K562 (cell line): ENCODE results near the gene CD248. TPM values are rescaled to one million over a fixed set of nuclear protein-coding genes. Genes with fewer than 3 reads are reported as not detected.

Source experiments
- ATAC-seq: fragments of 200-7000 bp; cut with Tn5 transposase; 3 replicates; pipeline ENCODE4 v1.9.1; 2020; ENCODE audit warnings: moderate library complexity
- BruUV-seq: library from RNA; stranded (reverse); fragments of 400-500 nt; replicated peaks from 2 replicates; lab custom pipeline; 2021; lab: Mats Ljungman, UMichigan
- CTCF ChIA-PET: fragments of 300-600 bp; formaldehyde crosslinking; extraction: SDS; loops from one replicate; lab custom pipeline; 2021; ENCODE audit warnings: low intra/inter-chr PET ratio; lab: Yijun Ruan, JAX
- POLR2A ChIA-PET: fragments of 300-600, 350-650 bp; sonication (Branson Sonifier 250); formaldehyde crosslinking; extraction: SDS; loops from one replicate; lab custom pipeline; 2021; ENCODE audit warnings: antibody characterized with exemption, inconsistent platforms; lab: Yijun Ruan, JAX
- DNase-seq, 4 experiments: peaks; one replicate each; pipeline versions ENCODE4 v3.0.0 to v3.0.0-alpha.2; 2011 to 2018; ENCODE audit warnings: low spot score in 3 of 4, mixed read lengths in 3 of 4; ENCODE audit errors: extremely low read depth in 1 of 4
- FAIRE-seq: peaks from 2 replicates; lab custom pipeline; 2011; peaks lifted over from hg19 to GRCh38; lab: Jason Lieb, UNC
- H2AFZ ChIP-seq: 2 replicates; pipeline ENCODE4 v1.6.0; 2011; ENCODE audit warnings: low read depth, low read length, control low read depth, inconsistent platforms
- H3K27ac ChIP-seq: fragments of 200-600 bp; 3 replicates; pipeline ENCODE4 v1.8.0; 2011; ENCODE audit warnings: low read depth, mild to moderate bottlenecking, control low read depth, inconsistent platforms, low read length, moderate library complexity, mixed read lengths; ENCODE audit errors: extremely low read depth
- H3K27me3 ChIP-seq, 2 experiments: fragments of 300-600 bp in 1 of 2; 2 replicates in 1 of 2; 3 replicates in 1 of 2; pipeline versions ENCODE4 v1.6.0 to v1.8.0; 2011; ENCODE audit warnings: inconsistent platforms in 2 of 2, low read length in 2 of 2, mild to moderate bottlenecking in 1 of 2, mixed read lengths in 1 of 2, moderate library complexity in 1 of 2; ENCODE audit not compliant: control insufficient read depth in 2 of 2, insufficient read depth in 2 of 2
- H3K36me3 ChIP-seq: fragments of 300-600 bp; 3 replicates; pipeline ENCODE4 v1.8.0; 2011; ENCODE audit warnings: mild to moderate bottlenecking, low read length, inconsistent platforms; ENCODE audit not compliant: control insufficient read depth, insufficient read depth
- H3K4me1 ChIP-seq, 2 experiments: fragments of 200-600 bp in 1 of 2; replicated peaks in 1 of 2; 2 replicates in 1 of 2; 3 replicates in 1 of 2; pipeline versions ENCODE4 v1.5.1 to v1.8.0; 2011; ENCODE audit warnings: inconsistent platforms in 2 of 2, low read length in 2 of 2, mild to moderate bottlenecking in 1 of 2, mixed read lengths in 1 of 2, moderate library complexity in 1 of 2; ENCODE audit not compliant: control insufficient read depth in 2 of 2, insufficient read depth in 2 of 2
- H3K4me2 ChIP-seq: 2 replicates; pipeline ENCODE4 v1.6.1; 2011; ENCODE audit warnings: low read length, control low read depth, inconsistent platforms, mixed read lengths; ENCODE audit not compliant: insufficient read depth
- H3K4me3 ChIP-seq: fragments of 200-600 bp; sonication (generic), shearing (Covaris generic); 2 replicates; pipeline ENCODE4 v1.5.1; 2016; ENCODE audit warnings: control low read depth, inconsistent platforms
- H3K79me2 ChIP-seq: fragments of 200-600 bp; 3 replicates; pipeline ENCODE4 v1.8.0; 2011; ENCODE audit warnings: low read length, inconsistent platforms; ENCODE audit not compliant: control insufficient read depth, insufficient read depth
- H3K9ac ChIP-seq, 2 experiments: 2 replicates each; pipeline versions ENCODE4 v1.6.0 to v1.6.1; 2011; ENCODE audit warnings: low read depth in 2 of 2, low read length in 2 of 2, control low read depth in 1 of 2, inconsistent platforms in 1 of 2, mild to moderate bottlenecking in 1 of 2, mixed read lengths in 1 of 2; ENCODE audit not compliant: insufficient read depth in 1 of 2
- H3K9me1 ChIP-seq: one replicate; pipeline ENCODE4 v1.6.0; 2011; ENCODE audit warnings: inconsistent platforms, mild to moderate bottlenecking, low read length, moderate library complexity; ENCODE audit not compliant: control insufficient read depth, insufficient read depth
- H3K9me3 ChIP-seq: replicated peaks from 2 replicates; pipeline ENCODE4 v1.5.1; 2011; ENCODE audit warnings: low read depth, low read length, inconsistent platforms; ENCODE audit not compliant: control insufficient read depth, insufficient read depth
- H4K20me1 ChIP-seq: replicated peaks from 2 replicates; pipeline ENCODE4 v1.6.1; 2011; ENCODE audit warnings: low read length, inconsistent platforms, mixed read lengths; ENCODE audit not compliant: control insufficient read depth, insufficient read depth
- BDP1 ChIP-seq: IDR thresholded peaks from 3 replicates; pipeline ENCODE4 v1.6.1; 2011; ENCODE audit not compliant: insufficient read length, insufficient read depth
- CCNT2 ChIP-seq: IDR thresholded peaks from 2 replicates; pipeline ENCODE4 v1.6.1; 2011; ENCODE audit warnings: borderline replicate concordance, low read depth, mild to moderate bottlenecking, moderate library complexity, mixed read lengths, low read length; ENCODE audit not compliant: insufficient read length; ENCODE audit errors: extremely low read depth
- HDAC8 ChIP-seq: fragments of 450-650 bp; IDR thresholded peaks from 2 replicates; pipeline ENCODE4 v1.6.1; 2016; ENCODE audit warnings: mild to moderate bottlenecking, missing genetic modification characterization, moderate library complexity, missing compliant biosample characterization
- HLTF ChIP-seq: fragments of 450-650 bp; IDR thresholded peaks from 2 replicates; pipeline ENCODE4 v1.6.1; 2016
- LEF1 ChIP-seq: fragments of 450-650 bp; IDR thresholded peaks from 2 replicates; pipeline ENCODE4 v1.6.1; 2016; ENCODE audit warnings: mild to moderate bottlenecking
- SLC30A9 ChIP-seq: fragments of 250-450 bp; sonication (Bioruptor Pico); IDR thresholded peaks from 2 replicates; pipeline ENCODE4 v1.8.0; 2022; ENCODE audit warnings: mild to moderate bottlenecking, moderate library complexity
- SMARCA4 ChIP-seq: fragments of 450-650 bp; IDR thresholded peaks from 2 replicates; pipeline ENCODE4 v1.6.1; 2016
- WGBS: fragments of 100-300 bp; shearing (Covaris generic); methylation state at CpG from one replicate; pipeline ENCODE4 v1.1.6; 2016; ENCODE audit warnings: low coverage, mixed read lengths; ENCODE audit not compliant: insufficient coverage; ENCODE audit errors: missing lambda C conversion rate; 5-methylcytosine and 5-hydroxymethylcytosine counted together
- in situ Hi-C: fragments of 300-500 bp; cut with MboI; formaldehyde crosslinking; loops from 4 replicates; pipeline ENCODE4 v1.15.0; 2018; ENCODE audit warnings: inconsistent platforms, mixed read lengths
- intact Hi-C: fragments of 100-400 bp; cut with micrococcal nuclease; formaldehyde crosslinking; loops from 2 replicates; pipeline ENCODE4 v1.14.2; 2022
- polyA plus RNA-seq, 8 experiments: library from polyadenylated mRNA; depleted of rRNA in 4 of 8; stranded (reverse) in 5 of 8; unstranded in 3 of 8; fragments of >200 nt; fragmentation: Nextera tagmentation in 2 of 8; fragmentation: Illumina TruSeq in 1 of 8; extraction: Ambion mirVana in 2 of 8; extraction: Trizol in 1 of 8; gene quantifications; 2 replicates each; pipeline versions ENCODE4 v1.2.1 to v1.2.3, GENCODE V29; 2011 to 2014; ENCODE audit warnings: inconsistent platforms in 1 of 8, missing spikeins in 1 of 8
- total RNA-seq, 7 experiments: library from RNA; depleted of rRNA in 6 of 7; stranded (reverse); fragments of >200 nt in 6 of 7; fragmentation: Illumina TruSeq in 2 of 7; extraction: Trizol in 2 of 7; gene quantifications; 2 replicates each; pipeline versions ENCODE4 v1.2.1 to v1.2.3, GENCODE V29; 2011 to 2021; ENCODE audit warnings: low replicate concordance in 1 of 7
- TF ChIP-seq, protein P1 (sequence below): fragments of 450-650 bp; IDR thresholded peaks from 2 replicates; pipeline ENCODE4 v1.6.1; 2016; ENCODE audit warnings: low read depth, mild to moderate bottlenecking, moderate library complexity

CD248 gene
- total and polyA plus RNA-seq, 9 of the 15 experiments (the other 6 are each of a cell fraction or from before 2014, with no cell fraction given), result 0.09 TPM; not detected in 8

DNA sequence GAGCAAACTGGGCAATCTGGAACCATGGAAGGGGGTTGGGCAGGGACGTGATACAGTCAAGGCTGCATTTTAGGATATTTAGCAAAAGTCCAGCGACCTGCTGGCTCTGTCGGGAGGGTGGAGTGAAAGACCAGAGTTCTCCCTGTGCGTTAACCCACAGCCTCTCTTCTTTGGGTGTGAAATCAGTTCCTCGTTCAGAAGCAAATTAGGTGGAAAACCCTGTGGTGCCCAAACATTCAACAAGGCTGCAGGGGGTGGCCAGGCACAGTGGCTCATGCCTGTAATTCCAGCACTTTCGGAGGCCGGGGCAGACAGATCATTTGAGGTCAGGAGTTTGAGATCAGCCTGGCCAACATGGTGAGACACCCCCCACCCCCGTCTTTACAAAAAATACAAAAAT, 19.2 kb downstream of the CD248 start:
- no peak overlapping the region for H3K4me3 ChIP-seq
- H3K4me2 ChIP-seq, result no peak overlapping the region
- ATAC-seq (no peak), DNase-seq (no peak), FAIRE-seq (no peak)
- no peak overlapping the region for H3K27ac ChIP-seq
- H3K36me3 ChIP-seq, result no peaks in the 10 kb centered on the region
- H2AFZ ChIP-seq, result no peak overlapping the region
- no peaks in the 10 kb centered on the region for H3K79me2 ChIP-seq
- peaks cover 3% of the 10 kb centered on the region for H3K9me1 ChIP-seq
- 21% methylated on average over 7 of the region's 8 CpGs for WGBS
- 0 out of 2 replicates have a peak, but pooled peaks cover 5% of the 10 kb centered on the region for H4K20me1 ChIP-seq
- in situ Hi-C loops, result no loop called here
- POLR2A ChIA-PET, result interaction anchor here (0.6 to 4.3 kb wide), 2 partner anchors 9 to 10 kb away, joined by 3 to 18 read pairs; partner anchors contain the start of gene YIF1A
- no peaks in the 10 kb centered on the region for H3K9me3 ChIP-seq
- no TSS peak for BruUV-seq
- TF ChIP-seq, protein P1, sequence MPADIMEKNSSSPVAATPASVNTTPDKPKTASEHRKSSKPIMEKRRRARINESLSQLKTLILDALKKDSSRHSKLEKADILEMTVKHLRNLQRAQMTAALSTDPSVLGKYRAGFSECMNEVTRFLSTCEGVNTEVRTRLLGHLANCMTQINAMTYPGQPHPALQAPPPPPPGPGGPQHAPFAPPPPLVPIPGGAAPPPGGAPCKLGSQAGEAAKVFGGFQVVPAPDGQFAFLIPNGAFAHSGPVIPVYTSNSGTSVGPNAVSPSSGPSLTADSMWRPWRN, result no peak
- TF ChIP-seq HDAC8, result no peak
- no peak for TF ChIP-seq LEF1
- TF ChIP-seq SMARCA4, result no peak
- no peak for TF ChIP-seq HLTF
- no peak for TF ChIP-seq CCNT2
- TF ChIP-seq SLC30A9 (CRISPR knock-in tag), result no peak
- TF ChIP-seq BDP1, result no peak
- CTCF ChIA-PET, result interaction anchor here (0.5 kb wide), 1 partner anchor 709 kb away, joined by 3 read pairs; no protein-coding TSS in a partner anchor
- H3K27me3 ChIP-seq, result peaks cover 0 to 8% of the 10 kb centered on the region in 2 experiments; a peak in 2 of 5 replicates
- H3K4me1 ChIP-seq, result peaks cover 0 to 25% of the 10 kb centered on the region in 2 experiments; a peak in 1 of 5 replicates
- intact Hi-C loops, result no loop called here
- no peak overlapping the region; a peak in 1 of 4 replicates for H3K9ac ChIP-seq
